Measurements from ENCODE around the gene CDH4.

DNA sequence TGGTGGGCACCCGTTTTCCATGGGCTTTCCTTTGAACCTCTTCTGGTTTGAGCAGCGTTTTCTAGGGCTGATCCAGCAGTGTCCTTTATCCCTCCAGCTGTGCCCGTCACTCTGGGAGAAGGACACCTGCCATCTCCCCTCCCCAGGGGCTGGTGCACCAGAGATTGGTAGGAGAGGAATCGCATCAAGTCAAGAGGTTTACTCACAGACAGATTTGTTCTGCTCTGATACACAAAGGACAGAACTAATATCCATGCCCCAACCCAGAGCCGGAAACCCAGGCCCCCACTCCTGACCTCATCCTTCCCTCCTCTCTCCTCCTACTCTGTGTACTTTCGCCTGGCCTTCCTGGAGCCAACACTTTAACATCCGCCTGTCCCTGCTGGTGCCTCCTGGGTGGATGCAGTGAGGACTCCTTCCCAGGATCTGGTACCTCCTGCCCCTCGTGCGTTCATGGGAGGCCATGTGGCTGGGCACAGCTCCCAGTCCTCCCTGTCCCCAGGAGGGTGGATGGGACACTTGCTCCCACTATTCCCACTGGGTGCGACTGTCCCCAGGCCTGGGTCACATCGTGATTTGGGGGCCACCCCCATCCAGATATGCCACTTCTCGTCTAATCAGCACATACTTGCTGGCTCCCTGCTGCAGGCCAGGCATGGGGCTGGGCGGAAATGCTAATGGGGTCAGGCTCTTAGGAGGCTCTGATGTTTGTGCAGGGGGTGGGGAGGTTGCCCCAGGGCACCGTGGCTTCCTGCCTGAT lies 286.3 kb downstream of the CDH4 start:
- TF ChIP-seq, protein P1, sequence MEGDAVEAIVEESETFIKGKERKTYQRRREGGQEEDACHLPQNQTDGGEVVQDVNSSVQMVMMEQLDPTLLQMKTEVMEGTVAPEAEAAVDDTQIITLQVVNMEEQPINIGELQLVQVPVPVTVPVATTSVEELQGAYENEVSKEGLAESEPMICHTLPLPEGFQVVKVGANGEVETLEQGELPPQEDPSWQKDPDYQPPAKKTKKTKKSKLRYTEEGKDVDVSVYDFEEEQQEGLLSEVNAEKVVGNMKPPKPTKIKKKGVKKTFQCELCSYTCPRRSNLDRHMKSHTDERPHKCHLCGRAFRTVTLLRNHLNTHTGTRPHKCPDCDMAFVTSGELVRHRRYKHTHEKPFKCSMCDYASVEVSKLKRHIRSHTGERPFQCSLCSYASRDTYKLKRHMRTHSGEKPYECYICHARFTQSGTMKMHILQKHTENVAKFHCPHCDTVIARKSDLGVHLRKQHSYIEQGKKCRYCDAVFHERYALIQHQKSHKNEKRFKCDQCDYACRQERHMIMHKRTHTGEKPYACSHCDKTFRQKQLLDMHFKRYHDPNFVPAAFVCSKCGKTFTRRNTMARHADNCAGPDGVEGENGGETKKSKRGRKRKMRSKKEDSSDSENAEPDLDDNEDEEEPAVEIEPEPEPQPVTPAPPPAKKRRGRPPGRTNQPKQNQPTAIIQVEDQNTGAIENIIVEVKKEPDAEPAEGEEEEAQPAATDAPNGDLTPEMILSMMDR (IDR thresholded peaks at IDR 0.05): no peak
- no peak for TF ChIP-seq POLR2A (IDR thresholded peaks at IDR 0.05)

All from upper lobe of left lung (tissue), 4 donors.